HG03159 (cell line): ENCODE data around the gene SNX25.

Experiments used
- ATAC-seq: cut with Tn5 transposase; IDR thresholded peaks from one replicate; pipeline ENCODE4 v1.9.1; 2021; ENCODE audit warnings: mild to moderate bottlenecking, moderate library complexity; ENCODE audit not compliant: unreplicated experiment

Gene SNX25

GRCh38 chr4:185395956-185396723, 186.7 kb downstream of the SNX25 start:
- peak; percentile 74 for ATAC-seq

DNA sequence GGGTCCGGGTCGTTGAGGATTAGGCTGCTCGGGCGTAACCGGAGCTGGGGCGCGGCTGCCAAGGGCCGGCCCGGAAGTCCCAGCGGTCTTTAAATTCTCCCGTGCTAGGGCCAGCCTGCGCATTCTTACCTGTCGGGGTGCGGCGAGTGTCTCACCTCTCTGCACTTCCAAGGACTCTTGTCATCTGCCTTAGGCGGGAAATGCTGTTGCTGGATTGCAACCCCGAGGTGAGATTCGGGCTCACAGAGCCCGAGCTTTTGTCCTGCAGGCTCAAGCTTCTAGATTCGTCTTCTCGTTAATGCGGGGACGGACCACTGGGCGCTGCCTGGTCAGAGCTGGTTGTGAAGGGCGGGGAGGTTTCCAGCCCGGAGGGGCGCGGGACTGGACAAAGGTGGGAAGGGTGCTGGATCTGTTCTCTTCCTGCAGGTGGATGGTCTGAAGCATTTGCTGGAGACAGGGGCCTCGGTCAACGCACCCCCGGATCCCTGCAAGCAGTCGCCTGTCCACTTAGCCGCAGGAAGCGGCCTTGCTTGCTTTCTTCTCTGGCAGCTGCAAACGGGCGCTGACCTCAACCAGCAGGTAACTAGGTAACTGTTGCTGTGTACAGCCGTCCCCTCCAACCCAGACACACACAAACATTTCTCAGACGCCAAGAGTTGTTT, 187.5 kb downstream of the SNX25 start, which contains the start of gene ANKRD37:
TSS of gene ANKRD37 (plus strand) at position 118 of the 662 bp plus-strand sequence. CDS start at position 201, 83 bp downstream.
- ATAC-seq: no peak

DNA sequence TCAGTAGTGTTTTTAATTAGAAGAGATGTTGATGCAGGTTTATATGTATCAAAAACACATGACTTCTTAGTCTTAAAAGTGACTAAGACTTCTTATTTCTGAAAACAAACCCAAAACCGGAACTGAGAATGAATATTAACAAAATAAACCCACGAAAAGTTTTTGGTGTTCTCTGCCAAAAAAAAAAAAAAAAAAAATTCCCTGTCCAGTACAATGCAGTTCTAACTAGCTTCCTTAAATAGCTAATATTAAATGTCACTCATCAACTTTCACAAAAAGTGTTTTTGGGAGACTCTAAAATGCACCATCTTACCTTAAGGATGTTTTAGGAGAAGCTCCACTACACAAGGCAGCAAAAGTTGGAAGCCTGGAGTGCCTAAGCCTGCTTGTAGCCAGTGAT, 189.2 kb downstream of the SNX25 start:
- ATAC-seq: no peak

- no peak for ATAC-seq
Measured at GRCh38 chr4:185399466-185399865, 190.1 kb downstream of the SNX25 start.

DNA sequence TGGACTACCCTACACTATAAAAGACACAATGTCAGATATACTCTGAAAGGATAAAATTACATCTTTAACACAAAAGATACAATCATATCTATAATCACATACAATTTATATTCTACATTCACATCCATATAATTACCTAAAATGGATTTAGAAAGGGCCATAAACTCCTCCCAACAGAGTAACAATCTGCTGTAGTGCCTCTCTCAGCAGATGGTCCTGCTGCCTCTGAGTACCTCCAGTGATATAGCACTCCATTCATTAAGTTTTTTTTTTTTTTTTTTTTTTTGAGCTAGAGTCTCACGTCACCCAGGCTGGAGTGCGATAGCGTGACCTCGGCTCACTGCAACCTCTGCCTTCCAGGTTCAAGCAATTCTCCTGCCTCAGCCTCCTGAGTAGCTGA, 194.6 kb downstream of the SNX25 start:
- no peak for ATAC-seq

DNA sequence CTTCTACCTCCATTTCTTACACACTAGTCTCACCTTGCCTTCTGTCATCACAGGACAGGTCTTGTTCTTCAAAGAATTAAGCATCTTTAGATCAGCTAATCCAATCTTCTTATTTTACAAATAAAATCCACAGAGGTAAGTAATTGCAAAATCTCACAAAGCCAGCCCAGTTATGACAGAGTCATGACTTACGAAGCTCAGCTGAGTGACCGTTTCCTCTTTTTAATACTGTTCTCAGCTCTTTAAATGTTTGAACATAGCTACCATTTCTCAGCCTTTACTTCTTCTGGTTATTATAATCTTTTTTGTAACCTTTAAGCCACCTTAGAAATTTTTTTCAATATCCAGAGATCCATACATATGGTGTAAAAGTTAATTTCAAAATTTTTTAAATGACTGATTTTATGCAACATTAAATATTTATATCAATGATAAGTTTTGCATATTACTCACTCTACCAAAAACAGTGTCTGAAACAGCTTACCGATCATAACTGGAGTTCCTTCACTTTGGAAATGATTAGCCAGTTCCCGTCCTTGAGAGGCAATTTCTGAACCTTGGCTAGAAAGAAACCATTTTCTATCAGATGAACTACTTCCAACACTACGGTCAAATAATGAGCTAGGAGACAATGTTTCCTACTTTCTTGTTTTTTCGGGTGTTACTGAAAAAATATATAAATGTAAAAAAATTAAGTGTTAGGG, 196.1 kb downstream of the SNX25 start:
- ATAC-seq: peak; percentile 78

- no peak for ATAC-seq
Measured at GRCh38 chr4:185408432-185408831, 199.0 kb downstream of the SNX25 start.

DNA sequence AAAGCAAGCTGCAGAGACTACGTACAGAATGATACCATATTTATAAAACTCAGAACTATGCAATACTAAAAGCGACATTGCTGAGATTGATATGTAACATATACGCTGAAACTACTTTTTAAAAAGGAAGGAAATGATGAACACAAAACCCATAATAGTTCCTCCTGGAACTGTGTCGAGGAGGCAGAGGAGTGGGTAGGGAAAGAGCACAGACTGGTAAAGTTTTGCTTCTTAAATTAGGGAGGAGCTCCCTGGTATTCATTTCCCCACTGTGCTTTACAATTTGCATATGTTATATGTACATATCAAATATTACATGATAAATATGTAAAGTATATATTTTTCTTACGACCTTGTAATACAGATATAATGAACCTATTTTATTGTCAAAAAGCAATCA, 202.5 kb downstream of the SNX25 start:
- no peak for ATAC-seq

DNA sequence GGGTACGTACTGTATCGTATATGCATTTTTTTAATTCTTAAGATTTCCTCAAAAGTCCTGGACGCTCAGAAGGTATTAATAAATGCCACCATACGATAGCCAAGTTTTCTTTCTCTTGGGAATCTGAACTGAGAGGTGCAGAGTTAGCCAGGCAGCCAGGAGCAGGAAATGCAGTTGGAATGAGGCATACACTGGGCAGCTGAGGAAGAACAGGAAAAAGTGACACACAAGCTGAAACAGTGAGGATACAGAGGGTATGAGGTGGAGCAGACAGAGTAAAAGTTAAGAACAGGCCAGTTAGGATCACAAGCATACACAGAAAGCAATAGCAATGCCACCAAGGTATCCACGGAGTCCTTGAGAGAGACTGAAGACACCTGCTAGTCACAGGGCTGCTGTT, 203.0 kb downstream of the SNX25 start:
- no peak for ATAC-seq
